CD4-positive, alpha-beta T cell (primary cell): ENCODE measurements around the gene FBXO30. TPM values are rescaled to one million over a fixed set of nuclear protein-coding genes. Genes with fewer than 3 reads are reported as not detected.

ENCODE experiments used
- ATAC-seq: fragments of 200-7000 bp; cut with Tn5 transposase; one replicate; pipeline ENCODE4 v1.10.0; 2022; ENCODE audit warnings: mild to moderate bottlenecking; ENCODE audit not compliant: poor library complexity
- CTCF ChIA-PET: fragments of 350-600 bp; sonication (Branson Sonifier 250); formaldehyde crosslinking; loops from one replicate; lab custom pipeline; 2021; ENCODE audit warnings: antibody characterized with exemption, inconsistent platforms; lab: Charles Lee
- POLR2A ChIA-PET: fragments of 350-600 bp; sonication (Branson Sonifier 250); formaldehyde crosslinking; loops from one replicate; lab custom pipeline; 2021; ENCODE audit warnings: antibody characterized with exemption, inconsistent platforms; lab: Charles Lee
- DNase-seq, 14 experiments: peaks; one replicate each; pipeline ENCODE4 v3.0.0-alpha.2; 2013 to 2020; ENCODE audit warnings: mixed read lengths in 2 of 14
- H3K27ac ChIP-seq, 2 donors: one replicate each; pipeline versions ENCODE4 v1.5.1 to v1.7.0; 2013; ENCODE audit warnings: low read length in 2 of 2, low read depth in 1 of 2, mild to moderate bottlenecking in 1 of 2
- H3K27me3 ChIP-seq, 2 experiments: 1 replicate in 1 of 2; 2 replicates in 1 of 2; pipeline versions ENCODE4 v1.6.1 to v1.7.0; 2013; ENCODE audit warnings: low read length in 2 of 2, control low read depth in 1 of 2, mild to moderate bottlenecking in 1 of 2, moderate library complexity in 1 of 2; ENCODE audit not compliant: insufficient read depth in 2 of 2, control insufficient read depth in 1 of 2
- H3K36me3 ChIP-seq: one replicate; pipeline ENCODE4 v1.6.1; 2013; ENCODE audit warnings: low read length, control low read depth; ENCODE audit not compliant: insufficient read depth
- H3K4me1 ChIP-seq: one replicate; pipeline ENCODE4 v1.6.1; 2013; ENCODE audit warnings: low read length, control low read depth; ENCODE audit not compliant: insufficient read depth
- H3K4me3 ChIP-seq: one replicate; pipeline ENCODE4 v1.5.1; 2013; ENCODE audit warnings: mild to moderate bottlenecking, low read length, moderate library complexity
- H3K9me3 ChIP-seq, 2 experiments: 1 replicate in 1 of 2; 2 replicates in 1 of 2; pipeline versions ENCODE4 v1.6.1 to v1.7.0; 2013; ENCODE audit warnings: low read length in 2 of 2, mild to moderate bottlenecking in 2 of 2, control low read depth in 1 of 2, moderate library complexity in 1 of 2; ENCODE audit not compliant: control insufficient read depth in 1 of 2, insufficient read depth in 1 of 2
- H3K27ac Mint-ChIP-seq: one replicate; pipeline ENCODE4 v1.8.0; 2020; ENCODE audit warnings: mixed read lengths
- H3K27me3 Mint-ChIP-seq: one replicate; pipeline ENCODE4 v1.8.0; 2021; ENCODE audit warnings: mixed read lengths
- H3K36me3 Mint-ChIP-seq: one replicate; pipeline ENCODE4 v1.8.0; 2021; ENCODE audit warnings: low read depth, mixed read lengths
- H3K4me1 Mint-ChIP-seq: one replicate; pipeline ENCODE4 v1.8.0; 2021; ENCODE audit warnings: low read depth, mixed read lengths
- H3K4me3 Mint-ChIP-seq: one replicate; pipeline ENCODE4 v1.8.0; 2020; ENCODE audit warnings: mild to moderate bottlenecking, mixed read lengths
- H3K9me3 Mint-ChIP-seq: one replicate; pipeline ENCODE4 v1.8.0; 2020; ENCODE audit warnings: mixed read lengths
- intact Hi-C, 2 experiments: fragments of 100-400 bp; cut with DNase I in 1 of 2; cut with micrococcal nuclease in 1 of 2; formaldehyde crosslinking; loops; one replicate each; pipeline versions ENCODE4 v1.15.1 to v1.9.0; 2023 to 2025; cut with DNase I, micrococcal nuclease
- total RNA-seq, 174 experiments: library from RNA in 2 of 174; stranded (reverse) in 2 of 174; gene quantifications; one replicate each; pipeline ENCODE4 v1.2.3 and lab custom pipeline; 2021 to 2026
- TF ChIP-seq, protein P1 (sequence below): fragments of 200-600 bp; IDR thresholded peaks from one replicate; pipeline ENCODE4 v1.8.0; 2022; ENCODE audit warnings: antibody characterized with exemption, mild to moderate bottlenecking

The FBXO30 gene
- total RNA-seq, 2 experiments from 2014 or later, result 1.3 to 1.4 TPM

DNA sequence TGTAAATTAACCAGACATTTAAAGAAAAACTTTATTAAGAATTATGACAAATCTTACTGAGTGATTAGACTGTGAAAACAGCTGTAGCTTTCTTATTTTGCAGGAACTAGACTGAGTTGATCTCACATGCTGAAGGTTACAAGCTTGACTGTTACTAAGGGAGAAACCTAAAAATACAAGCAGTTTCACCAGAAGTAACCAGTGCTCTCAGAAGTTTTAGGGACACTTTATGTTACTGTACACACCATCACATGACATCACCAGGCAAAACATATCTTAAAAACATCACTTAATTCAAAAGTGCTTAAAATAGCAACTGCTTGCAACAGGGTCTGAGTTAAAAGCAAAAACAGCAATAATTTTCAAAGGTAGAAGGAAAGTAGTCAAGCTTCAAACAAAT, 5.4 kb downstream of the FBXO30 start:
- ChIA-PET CTCF (interaction anchor here (1.3 kb wide), 1 partner anchor 79 kb away, joined by 3 read pairs; no protein-coding TSS in a partner anchor), POLR2A (no interaction called here)
- peaks cover 5% of the 10 kb centered on the region for H3K4me1 ChIP-seq
- Mint-ChIP-seq H3K36me3 (peaks cover 16% of the 10 kb centered on the region), H3K27ac (no peak overlapping the region), H3K4me1 (peaks cover 44% of the 10 kb centered on the region), H3K4me3 (no peak overlapping the region), H3K9me3 (no peaks in the 10 kb centered on the region), H3K27me3 (no peaks in the 10 kb centered on the region)
- no peaks in the 10 kb centered on the region for H3K9me3 ChIP-seq
- intact Hi-C loops, result no loop called here
- ATAC-seq, result peak; percentile 38
- H3K4me3 ChIP-seq, result no peak overlapping the region
- DNase-seq, result no peak
- H3K36me3 ChIP-seq, result peaks cover 17% of the 10 kb centered on the region
- H3K27ac ChIP-seq, result no peak overlapping the region
- TF ChIP-seq, protein P1, sequence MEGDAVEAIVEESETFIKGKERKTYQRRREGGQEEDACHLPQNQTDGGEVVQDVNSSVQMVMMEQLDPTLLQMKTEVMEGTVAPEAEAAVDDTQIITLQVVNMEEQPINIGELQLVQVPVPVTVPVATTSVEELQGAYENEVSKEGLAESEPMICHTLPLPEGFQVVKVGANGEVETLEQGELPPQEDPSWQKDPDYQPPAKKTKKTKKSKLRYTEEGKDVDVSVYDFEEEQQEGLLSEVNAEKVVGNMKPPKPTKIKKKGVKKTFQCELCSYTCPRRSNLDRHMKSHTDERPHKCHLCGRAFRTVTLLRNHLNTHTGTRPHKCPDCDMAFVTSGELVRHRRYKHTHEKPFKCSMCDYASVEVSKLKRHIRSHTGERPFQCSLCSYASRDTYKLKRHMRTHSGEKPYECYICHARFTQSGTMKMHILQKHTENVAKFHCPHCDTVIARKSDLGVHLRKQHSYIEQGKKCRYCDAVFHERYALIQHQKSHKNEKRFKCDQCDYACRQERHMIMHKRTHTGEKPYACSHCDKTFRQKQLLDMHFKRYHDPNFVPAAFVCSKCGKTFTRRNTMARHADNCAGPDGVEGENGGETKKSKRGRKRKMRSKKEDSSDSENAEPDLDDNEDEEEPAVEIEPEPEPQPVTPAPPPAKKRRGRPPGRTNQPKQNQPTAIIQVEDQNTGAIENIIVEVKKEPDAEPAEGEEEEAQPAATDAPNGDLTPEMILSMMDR, result no peak
- no peaks in the 10 kb centered on the region for H3K27me3 ChIP-seq

DNA sequence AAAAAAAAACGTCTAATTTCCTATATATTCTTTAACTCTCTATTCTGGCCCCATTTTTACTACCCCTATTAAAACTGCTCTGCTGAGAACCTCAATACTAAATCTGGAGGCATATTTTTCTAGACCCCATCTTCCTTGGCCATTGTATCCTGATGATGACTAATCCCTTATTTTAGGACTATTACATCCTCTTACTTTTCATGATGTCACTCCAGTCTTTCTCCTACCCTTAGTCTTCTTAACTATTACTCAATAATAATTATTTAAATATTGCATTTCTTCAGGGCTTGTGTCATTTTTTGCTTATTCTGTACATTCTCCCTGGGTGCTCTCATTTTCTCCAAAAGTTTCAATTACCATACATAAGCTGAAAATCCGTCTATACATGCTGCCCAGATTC, 6.4 kb downstream of the FBXO30 start:
- Mint-ChIP-seq H3K9me3 (no peaks in the 10 kb centered on the region), H3K4me1 (peaks cover 34% of the 10 kb centered on the region), H3K36me3 (peaks cover 24% of the 10 kb centered on the region), H3K27ac (no peak overlapping the region), H3K27me3 (no peaks in the 10 kb centered on the region), H3K4me3 (no peak overlapping the region)
- TF ChIP-seq, protein P1, result no peak
- DNase-seq, result no peak
- ChIA-PET POLR2A (no interaction called here), CTCF (no interaction called here)
- ATAC-seq, result no peak
- peaks cover 17% of the 10 kb centered on the region for H3K36me3 ChIP-seq
- intact Hi-C loops, result no loop called here
- H3K4me3 ChIP-seq, result no peak overlapping the region
- H3K27me3 ChIP-seq, result no peaks in the 10 kb centered on the region
- H3K4me1 ChIP-seq, result no peaks in the 10 kb centered on the region
- no peak overlapping the region for H3K27ac ChIP-seq
- no peaks in the 10 kb centered on the region for H3K9me3 ChIP-seq

DNA sequence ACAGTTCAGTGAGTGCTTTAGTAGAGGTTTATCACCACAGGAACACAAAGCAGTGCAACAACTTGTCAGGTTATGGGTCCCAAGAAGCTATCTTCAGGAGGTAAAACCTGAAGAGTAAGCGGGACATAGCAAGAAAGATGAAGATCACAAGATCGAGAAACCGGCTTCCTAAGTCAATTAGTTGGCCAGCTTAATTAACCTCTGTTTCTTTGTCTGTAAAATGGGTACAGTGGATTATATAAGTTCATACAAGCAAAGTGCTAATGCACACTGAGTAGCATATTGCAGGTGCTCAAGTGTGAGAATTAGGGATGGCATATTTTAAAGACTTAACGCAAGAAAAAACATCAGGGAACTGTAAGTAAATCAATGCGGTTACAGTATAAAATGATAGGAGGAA, 12.5 kb downstream of the FBXO30 start:
- ChIA-PET CTCF (no interaction called here), POLR2A (interaction anchor here (1.5 kb wide), 1 partner anchor 67 kb away, joined by 7 read pairs; the partner anchor contains the start of gene EPM2A)
- no peak overlapping the region for H3K27ac Mint-ChIP-seq

More for the DNA sequence above, 12.5 kb downstream of the FBXO30 start:
- ATAC-seq (no peak), DNase-seq (no peak)
- H3K4me3 ChIP-seq, result no peak overlapping the region
- H3K36me3 ChIP-seq, result peaks cover 22% of the 10 kb centered on the region
- Mint-ChIP-seq H3K36me3 (peaks cover 38% of the 10 kb centered on the region), H3K4me3 (no peak overlapping the region), H3K27me3 (no peaks in the 10 kb centered on the region), H3K9me3 (no peaks in the 10 kb centered on the region), H3K4me1 (peaks cover 6% of the 10 kb centered on the region)
- intact Hi-C loops, result no loop called here
- H3K4me1 ChIP-seq, result no peaks in the 10 kb centered on the region
- no peak overlapping the region for H3K27ac ChIP-seq
- TF ChIP-seq, protein P1, result no peak
- no peaks in the 10 kb centered on the region for H3K9me3 ChIP-seq
- no peaks in the 10 kb centered on the region for H3K27me3 ChIP-seq
